Lung microvascular endothelial cell (primary cell): ENCODE data around the gene GIMAP6. TPM values are rescaled to one million over a fixed set of nuclear protein-coding genes. Genes with fewer than 3 reads are reported as not detected.
A peak's percentile ranks its signal among the peaks of the same experiment; 100 is the strongest.
"Not testable (repeated sequence)": the region's sequence is repeated elsewhere in the genome, so short reads cannot be mapped to it uniquely, and the experiment has no call there.

ENCODE experiments used
- DNase-seq, 2 donors: peaks; one replicate each; pipeline versions ENCODE4 v3.0.0 to v3.0.0-alpha.2; 2010; ENCODE audit warnings: low read depth in 2 of 2
- total RNA-seq: library from RNA; depleted of rRNA; stranded (reverse); fragments of >200 nt; gene quantifications from 2 replicates; pipeline ENCODE4 v1.2.1, GENCODE V29; 2014

The GIMAP6 gene
- total RNA-seq, 1 donor from 2014 or later = 175 TPM

GRCh38 chr7:150645259-150646020 is 13.3 kb upstream of the GIMAP6 start:
- no peak for DNase-seq

- DNase-seq = no peak
Measured at GRCh38 chr7:150642926-150643325, 10.7 kb upstream of the GIMAP6 start.

- DNase-seq = no peak
Measured at GRCh38 chr7:150641854-150642253, 9.7 kb upstream of the GIMAP6 start.

- DNase-seq = peak in 1 of 2 donors; percentile 27
Measured at GRCh38 chr7:150633926-150634325, 1.7 kb upstream of the GIMAP6 start.

GRCh38 chr7:150631084-150631826 is 930 bp downstream of the GIMAP6 start:
- peak; percentile 57 to 66 for DNase-seq

- DNase-seq = peak; percentile 71 to 81
Measured at GRCh38 chr7:150629347-150629746, 2.8 kb downstream of the GIMAP6 start.

- no peak for DNase-seq
Measured at GRCh38 chr7:150627959-150628358, 4.2 kb downstream of the GIMAP6 start.

- no peak for DNase-seq
Measured at GRCh38 chr7:150626696-150627095, 5.5 kb downstream of the GIMAP6 start.

GRCh38 chr7:150621376-150621775 is 10.8 kb downstream of the GIMAP6 start:
- no peak for DNase-seq

GRCh38 chr7:150620617-150621371 is 11.4 kb downstream of the GIMAP6 start:
- DNase-seq = no peak

- DNase-seq = no peak
Measured at GRCh38 chr7:150620061-150620460, 12.1 kb downstream of the GIMAP6 start.

- DNase-seq = not testable (repeated sequence)
Measured at GRCh38 chr7:150615221-150615755, 16.9 kb downstream of the GIMAP6 start.

GRCh38 chr7:150614426-150614825 is 17.8 kb downstream of the GIMAP6 start:
- DNase-seq = not testable (repeated sequence)

- no peak for DNase-seq
Measured at GRCh38 chr7:150613880-150614279, 18.3 kb downstream of the GIMAP6 start.

- no peak for DNase-seq
Measured at GRCh38 chr7:150612925-150613324, 19.3 kb downstream of the GIMAP6 start.

- DNase-seq = no peak
Measured at GRCh38 chr7:150610233-150610632, 22.0 kb downstream of the GIMAP6 start.

- peak; percentile 43 to 49 for DNase-seq
Measured at GRCh38 chr7:150603600-150603999, 28.6 kb downstream of the GIMAP6 start.

GRCh38 chr7:150595361-150595760 is 36.8 kb downstream of the GIMAP6 start:
- DNase-seq = peak in 1 of 2 donors; percentile 47

GRCh38 chr7:150594805-150595204 is 37.4 kb downstream of the GIMAP6 start:
- DNase-seq = no peak

- peak; percentile 52 to 63 for DNase-seq
Measured at GRCh38 chr7:150587551-150587950, 44.6 kb downstream of the GIMAP6 start.

- DNase-seq = peak; percentile 94 to 95
Measured at GRCh38 chr7:150586785-150587152, 45.4 kb downstream of the GIMAP6 start.
